Adrenal gland (tissue), 12 donors: Measurements from ENCODE around the gene KRTAP13-3. TPM values are rescaled to one million over a fixed set of nuclear protein-coding genes. Genes with fewer than 3 reads are reported as not detected.

Source experiments
- DNase-seq, 7 donors: peaks; one replicate each; pipeline ENCODE4 v3.0.0-alpha.2; 2019 to 2020
- H3K27ac ChIP-seq, 5 donors: fragments of 200-600 bp; sonication (generic) in 4 of 5; 1 replicate in 3 of 5; 2 replicates in 2 of 5; pipeline versions ENCODE4 v1.5.1 to v1.8.0; 2016 to 2020; ENCODE audit warnings: mild to moderate bottlenecking in 1 of 5
- H3K27me3 ChIP-seq: fragments of 200-600 bp; 2 replicates; pipeline ENCODE4 v1.8.0; 2021
- H3K36me3 ChIP-seq, 2 donors: fragments of 200-600 bp; replicated peaks in 1 of 2; 1 replicate in 1 of 2; 2 replicates in 1 of 2; pipeline versions ENCODE4 v1.5.1 to v1.8.0; 2018 to 2022
- H3K4me1 ChIP-seq, 2 donors: fragments of 200-600 bp; replicated peaks in 1 of 2; 1 replicate in 1 of 2; 2 replicates in 1 of 2; pipeline versions ENCODE4 v1.5.1 to v1.8.0; 2018 to 2021
- H3K4me3 ChIP-seq, 4 donors: fragments of 200-600 bp; sonication (generic) in 3 of 4; one replicate each; pipeline ENCODE4 v1.5.1; 2016 to 2018
- H3K9me3 ChIP-seq, 3 donors: fragments of 200-600 bp; sonication (generic) in 1 of 3; replicated peaks in 1 of 3; 1 replicate in 2 of 3; 2 replicates in 1 of 3; pipeline versions ENCODE4 v1.5.1 to v1.8.0; 2016 to 2021
- CTCF ChIP-seq, 6 experiments: fragments of 450-650 bp in 4 of 6; fragments of 200-600 bp in 2 of 6; sonication (generic) in 1 of 6; IDR thresholded peaks; 1 replicate in 5 of 6; 2 replicates in 1 of 6; pipeline versions ENCODE4 v1.5.1 to v1.8.0; 2016 to 2021; ENCODE audit warnings: antibody characterized with exemption in 6 of 6, mild to moderate bottlenecking in 2 of 6, moderate library complexity in 1 of 6
- POLR2A ChIP-seq, 2 donors: fragments of 450-650 bp; IDR thresholded peaks; one replicate each; pipeline ENCODE4 v1.6.1; 2017; ENCODE audit warnings: antibody characterized with exemption in 2 of 2, mild to moderate bottlenecking in 2 of 2, moderate library complexity in 1 of 2
- WGBS, 4 donors: extraction: QIAGEN DNeasy Blood & Tissue Kit in 2 of 4; methylation state at CpG; one replicate each; pipeline versions ENCODE4 v1.1.5 to v1.1.7; 2013 to 2017; 5-methylcytosine and 5-hydroxymethylcytosine counted together
- intact Hi-C, 2 donors: fragments of 100-400 bp; cut with DNase I; formaldehyde crosslinking; loops; one replicate each; pipeline versions ENCODE4 v1.14.1 to v1.15.0; 2022 to 2023
- polyA plus RNA-seq, 3 donors: library from polyadenylated mRNA; stranded (reverse); fragments of 200-250 nt in 2 of 3; fragments of 350-450 nt in 1 of 3; fragmentation: Illumina TruSeq in 1 of 3; extraction: RNeasy Lipid Tissue Mini Kit (QIAGEN cat#74804) in 1 of 3; gene quantifications; one replicate each; pipeline ENCODE4 v1.2.3, GENCODE V29; 2013 to 2014
- total RNA-seq, 9 donors: library from RNA; depleted of rRNA in 4 of 9; stranded (reverse); fragments of >200 nt in 4 of 9; fragments of 120-200 nt in 1 of 9; fragmentation: NEBNext Ultra II Directional in 1 of 9; extraction: Animal tissue kit (Norgen Biotek cat#: 25700) in 1 of 9; gene quantifications; one replicate each; pipeline versions ENCODE4 v1.1.0 to v1.2.4, GENCODE V29; 2013 to 2023
- donor health status: healthy with polysubstance abuse.
- donor health status: Bipolar disorder and iron deficiency.
- donor health status: DM: yes; HTN: yes; CAD: no.
- donor health status: DM: no; HTN: no; CAD: no.
- donor health status: DM: no; HTN: no; CAD: no.
- donor health status: DM: yes; HTN: yes; CAD: no.

The KRTAP13-3 gene
- total and polyA plus RNA-seq, 12 donors, result not detected

DNA sequence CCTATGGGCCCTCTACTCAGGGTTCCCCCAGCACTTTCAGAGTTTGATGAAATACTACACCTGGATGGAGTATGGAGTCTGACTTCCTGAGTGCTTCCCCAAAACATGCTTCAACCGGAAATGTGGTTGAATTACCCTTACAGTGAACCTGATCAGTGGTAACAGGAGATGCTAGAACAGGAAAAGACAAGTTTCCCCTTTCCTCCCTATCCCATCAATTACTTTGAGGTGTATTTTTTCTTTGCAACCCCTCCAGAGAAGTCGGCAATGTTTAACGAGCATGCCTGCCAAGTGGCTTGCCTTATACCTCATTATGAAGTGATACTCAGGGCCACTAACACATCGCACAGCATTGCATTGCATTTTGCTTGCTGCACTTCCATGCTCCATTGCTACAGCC, 21.3 kb upstream of the KRTAP13-3 start:
- Histone ChIP-seq H3K27me3 (no peaks in the 10 kb centered on the region), H3K4me1 (no peaks in the 10 kb centered on the region), H3K9me3 (no peaks in the 10 kb centered on the region), H3K4me3 (no peak overlapping the region), H3K27ac (no peak overlapping the region), H3K36me3 (no peaks in the 10 kb centered on the region)
- TF ChIP-seq POLR2A (IDR thresholded peaks at IDR 0.05) (no peak), CTCF (IDR thresholded peaks at IDR 0.05) (no peak)
- intact Hi-C loops, result no loop called here
- WGBS, 4 donors, result 25 to 44% (median 36%) methylated on average over 4 of the region's 4 CpGs
- DNase-seq, result no peak

- no peak for DNase-seq
- no peaks in the 10 kb centered on the region for H3K9me3 ChIP-seq
- no peaks in the 10 kb centered on the region for H3K4me1 ChIP-seq
- no peak overlapping the region for H3K27ac ChIP-seq
- H3K36me3 ChIP-seq, result no peaks in the 10 kb centered on the region
- no peak for TF ChIP-seq CTCF (IDR thresholded peaks at IDR 0.05)
- no peak for TF ChIP-seq POLR2A (IDR thresholded peaks at IDR 0.05)
- WGBS, 4 donors, result 41 to 53% (median 42%) methylated on average over 1 of the region's 1 CpG
- H3K4me3 ChIP-seq, result no peak overlapping the region
- H3K27me3 ChIP-seq, result no peaks in the 10 kb centered on the region
- intact Hi-C loops, result no loop called here
Observed at GRCh38 chr21:30444204-30444603, 18.5 kb upstream of the KRTAP13-3 start.

DNA sequence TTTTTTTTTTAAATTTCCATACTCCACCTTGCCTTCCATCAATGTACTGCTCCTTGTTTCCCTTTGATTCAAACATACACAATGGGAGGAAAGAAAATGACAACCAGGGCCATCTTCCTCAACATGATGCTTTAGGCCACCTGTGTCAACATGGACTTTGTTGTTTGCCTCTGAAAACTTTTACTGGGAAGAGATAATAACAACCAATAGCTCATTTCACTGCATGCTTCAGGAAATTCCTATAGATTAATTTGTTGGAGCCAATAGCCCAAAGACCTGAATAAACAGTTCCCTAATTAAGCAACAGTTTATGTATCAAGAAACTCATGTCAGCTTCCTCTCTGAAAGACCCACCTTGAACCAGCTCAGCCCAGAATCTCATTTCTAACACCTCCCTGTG, 17.5 kb upstream of the KRTAP13-3 start:
- intact Hi-C loops, result no loop called here
- DNase-seq, result no peak
- Histone ChIP-seq H3K9me3 (no peaks in the 10 kb centered on the region), H3K27ac (no peak overlapping the region), H3K4me1 (no peaks in the 10 kb centered on the region), H3K36me3 (no peaks in the 10 kb centered on the region), H3K27me3 (no peaks in the 10 kb centered on the region), H3K4me3 (no peak overlapping the region)
- TF ChIP-seq POLR2A (IDR thresholded peaks at IDR 0.05) (no peak), CTCF (IDR thresholded peaks at IDR 0.05) (no peak)

DNA sequence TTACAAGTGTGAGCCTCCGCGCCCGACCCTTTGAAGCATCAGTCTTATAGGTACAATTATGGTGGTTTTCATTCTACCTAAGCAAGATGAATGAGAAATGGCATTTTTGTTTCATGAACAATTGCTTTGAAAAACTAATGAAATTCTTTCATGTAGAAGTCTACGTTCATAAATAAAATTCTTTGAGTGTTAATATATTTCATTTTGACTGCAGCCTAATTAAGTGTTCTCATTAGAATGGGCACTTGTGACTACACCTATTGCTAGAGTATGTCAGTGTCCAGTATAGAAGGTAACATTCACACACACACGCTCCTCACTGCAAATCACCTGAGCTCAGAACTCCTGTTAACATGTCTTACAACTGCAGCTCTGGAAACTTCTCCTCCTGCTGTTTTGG, 14.2 kb upstream of the KRTAP13-3 start, which contains the start of gene KRTAP15-1:
Gene KRTAP15-1, plus strand, starts transcription at position 301 of the 400 bp plus-strand sequence. Its CDS starts 53 bp downstream, at position 354.
- no peak within 1 kb of the TSS for H3K27ac ChIP-seq

More for the DNA sequence above, 14.2 kb upstream of the KRTAP13-3 start, which contains the start of gene KRTAP15-1:
- 86 to 95% (median 89%) methylated on average over 5 of the region's 5 CpGs for WGBS, 4 donors
- intact Hi-C loops, result no loop called here
- TF ChIP-seq CTCF (IDR thresholded peaks at IDR 0.05) (no peak), POLR2A (IDR thresholded peaks at IDR 0.05) (no peak)
- Histone ChIP-seq H3K4me1 (no peaks in the 10 kb centered on the region), H3K4me3 (no peak within 1 kb of the TSS), H3K36me3 (no peaks in the 10 kb centered on the region), H3K27me3 (no peaks in the 10 kb centered on the region), H3K9me3 (no peaks in the 10 kb centered on the region)
- DNase-seq, result no peak
